Activated CD8-positive, alpha-beta T cell treated with anti-CD3 and anti-CD28 coated beads for 36 hours (primary cell): ENCODE results near the gene LY6G5C. TPM values are rescaled to one million over a fixed set of nuclear protein-coding genes. Genes with fewer than 3 reads are reported as not detected.

Experiments
- ATAC-seq: fragments of 200-7000 bp; cut with Tn5 transposase; one replicate; pipeline ENCODE4 v1.10.0; 2021; ENCODE audit warnings: mild to moderate bottlenecking, moderate library complexity
- CTCF ChIA-PET: fragments of 350-600 bp; sonication (Branson Sonifier 250); formaldehyde crosslinking; loops from one replicate; lab custom pipeline; 2021; ENCODE audit warnings: antibody characterized with exemption; lab: Charles Lee
- POLR2A ChIA-PET: fragments of 350-600 bp; sonication (Branson Sonifier 250); formaldehyde crosslinking; loops from one replicate; lab custom pipeline; 2021; ENCODE audit warnings: antibody characterized with exemption; lab: Charles Lee
- DNase-seq: peaks from one replicate; pipeline ENCODE4 v3.0.0-alpha.2; 2020
- H3K27ac Mint-ChIP-seq: one replicate; pipeline ENCODE4 v1.8.0; 2021; ENCODE audit warnings: mild to moderate bottlenecking, mixed read lengths
- H3K27me3 Mint-ChIP-seq: one replicate; pipeline ENCODE4 v1.8.0; 2021; ENCODE audit warnings: mixed read lengths
- H3K36me3 Mint-ChIP-seq: one replicate; pipeline ENCODE4 v1.8.0; 2021; ENCODE audit warnings: low read depth, mixed read lengths
- H3K4me1 Mint-ChIP-seq: one replicate; pipeline ENCODE4 v1.8.0; 2021; ENCODE audit warnings: low read depth, mixed read lengths
- H3K4me3 Mint-ChIP-seq: one replicate; pipeline ENCODE4 v1.8.0; 2021; ENCODE audit warnings: mild to moderate bottlenecking, moderate library complexity, mixed read lengths
- H3K9me3 Mint-ChIP-seq: one replicate; pipeline ENCODE4 v1.8.0; 2021; ENCODE audit warnings: mixed read lengths
- intact Hi-C: fragments of 100-400 bp; cut with micrococcal nuclease; formaldehyde crosslinking; loops from one replicate; pipeline ENCODE4 v1.10.0; 2022
- total RNA-seq, 2 experiments: library from RNA; stranded (reverse); gene quantifications; one replicate each; pipeline ENCODE4 v1.2.3, GENCODE V29; 2021
- TF ChIP-seq, protein P1 (sequence below): fragments of 200-600 bp; IDR thresholded peaks from one replicate; pipeline ENCODE4 v1.8.0; 2022; ENCODE audit warnings: antibody characterized with exemption, mild to moderate bottlenecking

The LY6G5C gene
- total RNA-seq, 2 experiments from 2014 or later, result 1.6 to 2.3 TPM

DNA sequence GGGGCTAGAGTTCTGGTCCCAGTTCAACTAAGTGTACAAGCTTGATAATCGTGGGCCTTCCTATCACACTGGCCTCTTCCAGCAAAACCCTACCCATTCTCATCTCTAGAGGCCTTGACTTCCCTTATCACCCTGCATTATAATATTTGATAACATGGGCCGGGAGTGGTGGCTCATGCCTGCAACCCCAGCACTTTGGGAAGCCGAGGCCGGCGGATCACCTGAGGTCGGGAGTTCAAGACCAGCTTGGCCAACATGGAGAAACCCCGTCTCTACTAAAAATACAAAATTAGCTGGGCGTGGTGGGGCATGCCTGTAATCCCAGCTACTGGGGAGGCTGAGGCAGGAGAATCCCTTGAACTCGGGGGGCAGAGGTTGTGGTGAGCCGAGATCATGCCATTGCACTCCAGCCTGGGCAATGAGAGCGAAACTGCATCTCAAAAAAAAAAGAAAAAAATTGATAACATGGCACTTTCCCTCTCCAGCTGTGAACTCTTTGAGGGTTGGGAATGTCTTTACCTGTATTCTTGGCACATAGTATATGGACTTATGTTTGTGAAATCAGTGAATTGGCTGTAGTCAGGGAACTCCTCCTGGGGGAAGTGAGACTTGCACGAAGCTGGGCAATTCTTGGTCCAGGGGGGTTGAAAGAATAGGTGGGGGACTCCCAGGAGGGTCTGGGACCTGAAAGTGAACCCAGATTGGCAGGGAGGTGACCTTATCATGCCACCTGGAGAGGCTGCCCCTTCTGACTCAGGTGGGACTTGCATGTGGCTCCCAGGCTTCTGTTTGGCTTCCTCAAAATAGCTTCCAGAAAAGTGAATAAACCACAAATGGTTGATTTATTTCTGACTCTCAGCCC lies 19.4 kb downstream of the LY6G5C start:
- ChIA-PET POLR2A (interaction anchor here (0.7 to 8.5 kb wide), 17 partner anchors 8 to 310 kb away, joined by 3 to 160 read pairs (median 3); partner anchors contain the start of genes ABHD16A, APOM, BAG6 and DDX39B), CTCF (interaction anchor here (1.0 to 1.8 kb wide), 7 partner anchors 8 to 169 kb away, joined by 3 to 5 read pairs (median 4); partner anchors contain the start of gene BAG6)
- DNase-seq (no peak), ATAC-seq (no peak)
- Mint-ChIP-seq H3K36me3 (peaks cover 76% of the 10 kb centered on the region), H3K4me3 (peak overlapping the region; percentile 98), H3K9me3 (no peaks in the 10 kb centered on the region), H3K27ac (peak overlapping the region; percentile 74), H3K27me3 (no peaks in the 10 kb centered on the region), H3K4me1 (peaks cover 72% of the 10 kb centered on the region)
- intact Hi-C loops, result loop anchor here (10.0 kb wide), 2 partner anchors 117 to 173 kb away; partner anchors contain the start of genes ATP6V1G2, DDX39B and NFKBIL1
- TF ChIP-seq, protein P1, sequence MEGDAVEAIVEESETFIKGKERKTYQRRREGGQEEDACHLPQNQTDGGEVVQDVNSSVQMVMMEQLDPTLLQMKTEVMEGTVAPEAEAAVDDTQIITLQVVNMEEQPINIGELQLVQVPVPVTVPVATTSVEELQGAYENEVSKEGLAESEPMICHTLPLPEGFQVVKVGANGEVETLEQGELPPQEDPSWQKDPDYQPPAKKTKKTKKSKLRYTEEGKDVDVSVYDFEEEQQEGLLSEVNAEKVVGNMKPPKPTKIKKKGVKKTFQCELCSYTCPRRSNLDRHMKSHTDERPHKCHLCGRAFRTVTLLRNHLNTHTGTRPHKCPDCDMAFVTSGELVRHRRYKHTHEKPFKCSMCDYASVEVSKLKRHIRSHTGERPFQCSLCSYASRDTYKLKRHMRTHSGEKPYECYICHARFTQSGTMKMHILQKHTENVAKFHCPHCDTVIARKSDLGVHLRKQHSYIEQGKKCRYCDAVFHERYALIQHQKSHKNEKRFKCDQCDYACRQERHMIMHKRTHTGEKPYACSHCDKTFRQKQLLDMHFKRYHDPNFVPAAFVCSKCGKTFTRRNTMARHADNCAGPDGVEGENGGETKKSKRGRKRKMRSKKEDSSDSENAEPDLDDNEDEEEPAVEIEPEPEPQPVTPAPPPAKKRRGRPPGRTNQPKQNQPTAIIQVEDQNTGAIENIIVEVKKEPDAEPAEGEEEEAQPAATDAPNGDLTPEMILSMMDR, result no peak

- Mint-ChIP-seq H3K27ac (peak within 1 kb of the TSS; percentile 95), H3K9me3 (no peaks in the 10 kb centered on the region), H3K4me1 (peaks cover 77% of the 10 kb centered on the region), H3K4me3 (peak within 1 kb of the TSS; percentile 98), H3K27me3 (no peaks in the 10 kb centered on the region), H3K36me3 (peaks cover 76% of the 10 kb centered on the region)
- TF ChIP-seq, protein P1, result no peak
- intact Hi-C loops, result loop anchor here (10.0 kb wide), 2 partner anchors 116 to 174 kb away; partner anchors contain the start of genes ATP6V1G2, DDX39B and NFKBIL1
- ATAC-seq, result peak; percentile 49
- POLR2A ChIA-PET, result interaction anchor here (0.7 to 8.5 kb wide), 16 partner anchors 8 to 311 kb away, joined by 3 to 160 read pairs (median 4); partner anchors contain the start of genes ABHD16A, APOM, BAG6 and DDX39B
- DNase-seq, result peak; percentile 86
- CTCF ChIA-PET, result interaction anchor here (1.0 to 1.8 kb wide), 6 partner anchors 7 to 169 kb away, joined by 3 to 5 read pairs (median 4); partner anchors contain the start of gene BAG6
Observed at GRCh38 chr6:31660381-31661261, 20.2 kb downstream of the LY6G5C start, which contains the start of gene C6orf47. TSS of gene C6orf47 (minus strand) at chr6:31660778. CDS start at chr6:31659947, 831 bp downstream.

DNA sequence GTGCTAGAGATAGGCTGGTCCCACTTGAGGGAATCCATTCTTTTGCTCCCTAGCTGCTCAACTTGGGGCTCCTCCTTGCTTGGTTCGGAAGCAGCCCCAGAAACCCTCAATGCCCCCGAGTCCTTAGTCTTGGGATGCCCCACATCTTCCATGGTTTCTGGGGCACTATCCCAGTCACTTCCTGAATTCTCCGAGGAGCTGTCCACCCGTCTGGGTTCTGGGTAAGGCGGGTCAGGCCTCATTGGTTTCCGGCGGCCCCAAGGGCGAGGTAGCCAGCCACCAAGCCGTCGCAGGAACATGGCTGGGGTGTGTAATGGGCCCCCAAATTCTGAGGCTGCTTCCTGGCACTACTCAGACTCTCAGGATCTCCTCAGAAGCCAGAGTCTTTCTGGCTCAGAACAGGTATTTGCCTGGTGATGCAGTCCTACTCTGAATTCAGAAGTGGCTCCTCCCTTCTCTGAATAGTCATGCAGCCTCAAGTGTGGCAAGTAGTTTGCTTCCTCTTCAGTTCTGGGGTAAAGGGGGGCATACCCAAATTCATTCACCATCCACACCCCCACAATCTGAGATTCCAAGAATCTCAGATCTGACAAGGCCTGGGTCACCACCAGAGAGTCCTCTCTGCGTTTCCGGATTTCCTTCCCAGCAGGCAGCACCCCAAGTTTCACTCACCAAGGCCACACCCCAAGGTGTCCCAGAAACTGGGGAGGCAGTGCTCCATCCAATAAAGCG lies 21.1 kb downstream of the LY6G5C start:
- intact Hi-C loops, result loop anchor here (10.0 kb wide), 2 partner anchors 115 to 175 kb away; partner anchors contain the start of genes ATP6V1G2, DDX39B and NFKBIL1
- Mint-ChIP-seq H3K36me3 (peaks cover 78% of the 10 kb centered on the region), H3K4me1 (peaks cover 81% of the 10 kb centered on the region), H3K27ac (peak overlapping the region; percentile 95), H3K27me3 (no peaks in the 10 kb centered on the region), H3K9me3 (no peaks in the 10 kb centered on the region), H3K4me3 (peak overlapping the region; percentile 98)
- TF ChIP-seq, protein P1, result no peak
- peak; percentile 57 for DNase-seq
- ChIA-PET CTCF (interaction anchor here (1.0 kb wide), 1 partner anchor 170 kb away, joined by 4 read pairs; no protein-coding TSS in a partner anchor), POLR2A (interaction anchor here (0.9 to 8.5 kb wide), 8 partner anchors 7 to 180 kb away, joined by 3 to 160 read pairs (median 3); partner anchors contain the start of genes APOM, BAG6 and NCR3)
- peak; percentile 71 for ATAC-seq

DNA sequence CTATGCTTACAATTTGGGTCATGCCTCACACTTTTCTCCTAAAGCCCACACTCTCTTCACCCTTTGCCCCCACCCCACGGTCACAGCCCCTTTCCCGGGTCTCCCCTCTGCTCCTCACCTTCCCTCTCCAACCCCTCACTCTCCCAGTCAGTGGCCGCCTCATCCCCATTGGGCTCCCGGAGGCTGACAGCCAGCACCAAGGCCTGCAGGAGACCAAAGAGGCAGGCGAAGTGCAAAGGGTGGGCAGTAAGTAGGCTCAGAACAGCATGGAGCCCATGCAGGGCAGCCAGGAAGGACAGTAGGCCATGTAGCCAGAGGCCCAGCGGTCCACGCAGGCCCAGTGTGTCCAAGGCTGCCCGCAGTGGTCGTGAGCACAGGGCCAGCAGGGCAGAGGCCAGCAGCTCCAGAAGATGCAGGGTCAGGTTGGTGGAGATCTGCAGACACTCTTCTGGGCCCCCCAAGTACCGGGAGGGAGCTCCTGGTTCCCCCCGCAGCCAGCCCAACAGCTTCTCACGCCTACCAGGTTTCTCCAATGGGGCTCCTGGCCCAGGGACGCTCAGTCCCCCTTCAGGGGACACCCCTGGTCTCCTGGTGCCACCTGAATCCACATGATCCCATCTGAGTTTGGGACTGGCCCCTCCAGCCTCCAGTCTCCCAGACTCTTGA lies 21.8 kb downstream of the LY6G5C start:
- H3K36me3 Mint-ChIP-seq, result peaks cover 71% of the 10 kb centered on the region
- H3K4me3 Mint-ChIP-seq, result peak overlapping the region; percentile 98
- ATAC-seq (no peak), DNase-seq (no peak)
- CTCF ChIA-PET, result no interaction called here
- H3K27ac Mint-ChIP-seq, result peak overlapping the region; percentile 95
- POLR2A ChIA-PET, result interaction anchor here (0.9 to 2.2 kb wide), 4 partner anchors 8 to 79 kb away, joined by 3 to 5 read pairs (median 4); partner anchors contain the start of gene ABHD16A
- TF ChIP-seq, protein P1, result no peak
- H3K4me1 Mint-ChIP-seq, result peaks cover 75% of the 10 kb centered on the region
- H3K9me3 Mint-ChIP-seq, result no peaks in the 10 kb centered on the region
- intact Hi-C loops, result no loop called here
- H3K27me3 Mint-ChIP-seq, result no peaks in the 10 kb centered on the region
